Suppressor macrophage treated with lipopolysaccharide for 1 hour (primary cell): ENCODE data around the gene BRD7.
A peak's percentile ranks its signal among the peaks of the same experiment; 100 is the strongest.

Experiments
- DNase-seq, 3 donors: peaks; one replicate each; pipeline ENCODE4 v3.0.0-alpha.2; 2020 to 2022

BRD7 gene

GRCh38 chr16:50368410-50369132, at the start of gene BRD7:
TSS of gene BRD7 (minus strand) at chr16:50368988. CDS start at chr16:50368774, 214 bp downstream.
- peak; percentile 71 to 90 (median 84) for DNase-seq

- no peak for DNase-seq
Measured at GRCh38 chr16:50416388-50416787, 47.6 kb upstream of the BRD7 start.

GRCh38 chr16:50414152-50414551, 45.4 kb upstream of the BRD7 start:
- no peak for DNase-seq

- DNase-seq = no peak
Measured at GRCh38 chr16:50411034-50411433, 42.2 kb upstream of the BRD7 start.

- no peak for DNase-seq
Measured at GRCh38 chr16:50408001-50408561, 39.3 kb upstream of the BRD7 start.

GRCh38 chr16:50407351-50407750, 38.6 kb upstream of the BRD7 start:
- no peak for DNase-seq

- DNase-seq = no peak
Measured at GRCh38 chr16:50403491-50403890, 34.7 kb upstream of the BRD7 start.

GRCh38 chr16:50402298-50402895, 33.6 kb upstream of the BRD7 start:
- no peak for DNase-seq

GRCh38 chr16:50401355-50401754, 32.6 kb upstream of the BRD7 start:
- no peak for DNase-seq

- no peak for DNase-seq
Measured at GRCh38 chr16:50400967-50401348, 32.2 kb upstream of the BRD7 start.

- no peak for DNase-seq
Measured at GRCh38 chr16:50400312-50400966, 31.7 kb upstream of the BRD7 start.

GRCh38 chr16:50399411-50399810, 30.6 kb upstream of the BRD7 start:
- no peak for DNase-seq

- no peak for DNase-seq
Measured at GRCh38 chr16:50398336-50398735, 29.5 kb upstream of the BRD7 start.

GRCh38 chr16:50396761-50397535, 28.2 kb upstream of the BRD7 start:
- no peak for DNase-seq

GRCh38 chr16:50395763-50396710, 27.2 kb upstream of the BRD7 start:
- no peak for DNase-seq

- DNase-seq = no peak
Measured at GRCh38 chr16:50393858-50394802, 25.3 kb upstream of the BRD7 start.

- DNase-seq = no peak
Measured at GRCh38 chr16:50393416-50393815, 24.6 kb upstream of the BRD7 start.

- DNase-seq = no peak
Measured at GRCh38 chr16:50390914-50391716, 22.3 kb upstream of the BRD7 start.

- no peak for DNase-seq
Measured at GRCh38 chr16:50390371-50390771, 21.6 kb upstream of the BRD7 start.

- DNase-seq = no peak
Measured at GRCh38 chr16:50389900-50390299, 21.1 kb upstream of the BRD7 start.
